ENCODE measurements around the gene SLC5A3.

SLC5A3 gene

GRCh38 chr21:34046917-34047316 lies 26.5 kb upstream of the SLC5A3 start:
- H3K27me3 ChIP-seq (ENCODE audit: low read length) = no peaks in the 10 kb centered on the region
- no peak overlapping the region for H3K4me3 ChIP-seq (ENCODE audit: insufficient read depth, low read length, poor library complexity, severe bottlenecking)
- H3K79me2 ChIP-seq (ENCODE audit: insufficient read depth, low read length) = no peaks in the 10 kb centered on the region
- no peaks in the 10 kb centered on the region for H3F3A ChIP-seq (ENCODE audit: insufficient read depth)
- no peak overlapping the region for H3K27ac ChIP-seq (ENCODE audit: low read depth, low read length)
- H4K20me1 ChIP-seq (ENCODE audit: low read depth, low read length) = no peaks in the 10 kb centered on the region
- no peak for TF ChIP-seq EZH2phosphoT487 (conservative IDR thresholded peaks at IDR 0.05; ENCODE audit: low read length)
- TF ChIP-seq, protein P1, sequence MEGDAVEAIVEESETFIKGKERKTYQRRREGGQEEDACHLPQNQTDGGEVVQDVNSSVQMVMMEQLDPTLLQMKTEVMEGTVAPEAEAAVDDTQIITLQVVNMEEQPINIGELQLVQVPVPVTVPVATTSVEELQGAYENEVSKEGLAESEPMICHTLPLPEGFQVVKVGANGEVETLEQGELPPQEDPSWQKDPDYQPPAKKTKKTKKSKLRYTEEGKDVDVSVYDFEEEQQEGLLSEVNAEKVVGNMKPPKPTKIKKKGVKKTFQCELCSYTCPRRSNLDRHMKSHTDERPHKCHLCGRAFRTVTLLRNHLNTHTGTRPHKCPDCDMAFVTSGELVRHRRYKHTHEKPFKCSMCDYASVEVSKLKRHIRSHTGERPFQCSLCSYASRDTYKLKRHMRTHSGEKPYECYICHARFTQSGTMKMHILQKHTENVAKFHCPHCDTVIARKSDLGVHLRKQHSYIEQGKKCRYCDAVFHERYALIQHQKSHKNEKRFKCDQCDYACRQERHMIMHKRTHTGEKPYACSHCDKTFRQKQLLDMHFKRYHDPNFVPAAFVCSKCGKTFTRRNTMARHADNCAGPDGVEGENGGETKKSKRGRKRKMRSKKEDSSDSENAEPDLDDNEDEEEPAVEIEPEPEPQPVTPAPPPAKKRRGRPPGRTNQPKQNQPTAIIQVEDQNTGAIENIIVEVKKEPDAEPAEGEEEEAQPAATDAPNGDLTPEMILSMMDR (IDR thresholded peaks at IDR 0.05; ENCODE audit: insufficient read depth, low read length, poor library complexity, severe bottlenecking) = no peak
- no peak overlapping the region for H3K4me2 ChIP-seq (ENCODE audit: low read depth, low read length, poor library complexity, severe bottlenecking)
- H3K9me2 ChIP-seq (replicated peaks; ENCODE audit: insufficient read depth, low read length) = no peaks in the 10 kb centered on the region
- H3K36me3 ChIP-seq (ENCODE audit: low read length) = no peaks in the 10 kb centered on the region
- H3K9ac ChIP-seq (ENCODE audit: low read length) = no peak overlapping the region
- no peaks in the 10 kb centered on the region for H3K9me3 ChIP-seq (ENCODE audit: insufficient read depth, low read length)
- no peak overlapping the region for H2AFZ ChIP-seq (ENCODE audit: low read depth, low read length, severe bottlenecking)

- Histone ChIP-seq H3K36me3 (ENCODE audit: low read length) (no peaks in the 10 kb centered on the region), H3K79me2 (ENCODE audit: insufficient read depth, low read length) (no peaks in the 10 kb centered on the region), H3K27ac (ENCODE audit: low read depth, low read length) (no peak overlapping the region), H3K4me2 (ENCODE audit: low read depth, low read length, poor library complexity, severe bottlenecking) (no peak overlapping the region), H2AFZ (ENCODE audit: low read depth, low read length, severe bottlenecking) (no peak overlapping the region), H3K4me3 (ENCODE audit: insufficient read depth, low read length, poor library complexity, severe bottlenecking) (no peak overlapping the region), H3K9me3 (ENCODE audit: insufficient read depth, low read length) (no peaks in the 10 kb centered on the region), H3K27me3 (ENCODE audit: low read length) (no peaks in the 10 kb centered on the region), H4K20me1 (ENCODE audit: low read depth, low read length) (no peaks in the 10 kb centered on the region), H3F3A (ENCODE audit: insufficient read depth) (no peaks in the 10 kb centered on the region), H3K9ac (ENCODE audit: low read length) (no peak overlapping the region), H3K9me2 (replicated peaks; ENCODE audit: insufficient read depth, low read length) (no peaks in the 10 kb centered on the region)
- TF ChIP-seq, protein P1 (IDR thresholded peaks at IDR 0.05; ENCODE audit: insufficient read depth, low read length, poor library complexity, severe bottlenecking) = no peak
- TF ChIP-seq EZH2phosphoT487 (conservative IDR thresholded peaks at IDR 0.05; ENCODE audit: low read length) = no peak
Measured at GRCh38 chr21:34047835-34048234, 25.5 kb upstream of the SLC5A3 start.

DNA sequence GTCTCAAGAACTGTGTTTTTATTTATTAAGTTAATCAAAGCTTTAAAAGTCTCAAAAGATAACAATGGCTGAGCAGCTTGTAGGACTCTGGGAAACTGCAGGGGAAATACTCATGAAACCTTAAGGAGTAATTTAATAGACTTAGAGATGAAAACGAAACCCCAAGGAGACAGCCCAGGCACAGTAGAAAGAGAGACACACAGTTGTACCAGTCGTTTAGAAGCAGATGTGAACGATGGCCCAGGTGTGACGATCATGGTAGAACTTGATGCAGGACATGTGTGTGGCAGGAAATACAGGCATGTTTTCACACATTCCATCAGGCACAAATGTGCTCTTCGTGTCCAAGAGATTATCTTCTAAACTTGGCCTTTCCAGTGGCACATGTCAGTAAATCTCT lies 21.2 kb upstream of the SLC5A3 start:
- Histone ChIP-seq H3K4me2 (ENCODE audit: low read depth, low read length, poor library complexity, severe bottlenecking) (no peak overlapping the region), H3K36me3 (ENCODE audit: low read length) (no peaks in the 10 kb centered on the region), H3K27ac (ENCODE audit: low read depth, low read length) (no peak overlapping the region), H3K9ac (ENCODE audit: low read length) (no peak overlapping the region), H2AFZ (ENCODE audit: low read depth, low read length, severe bottlenecking) (no peak overlapping the region), H3F3A (ENCODE audit: insufficient read depth) (no peaks in the 10 kb centered on the region), H3K4me3 (ENCODE audit: insufficient read depth, low read length, poor library complexity, severe bottlenecking) (no peak overlapping the region), H3K27me3 (ENCODE audit: low read length) (no peaks in the 10 kb centered on the region), H3K9me3 (ENCODE audit: insufficient read depth, low read length) (no peaks in the 10 kb centered on the region), H4K20me1 (ENCODE audit: low read depth, low read length) (no peaks in the 10 kb centered on the region), H3K79me2 (ENCODE audit: insufficient read depth, low read length) (no peaks in the 10 kb centered on the region), H3K9me2 (replicated peaks; ENCODE audit: insufficient read depth, low read length) (no peaks in the 10 kb centered on the region)
- TF ChIP-seq, protein P1 (IDR thresholded peaks at IDR 0.05; ENCODE audit: insufficient read depth, low read length, poor library complexity, severe bottlenecking) = no peak
- TF ChIP-seq EZH2phosphoT487 (conservative IDR thresholded peaks at IDR 0.05; ENCODE audit: low read length) = no peak

All from SU-DHL-6 (cell line).